Activated CD8-positive, alpha-beta memory T cell treated with anti-CD3 and anti-CD28 coated beads, Interleukin-2, amount 50 U/mL, for 48 hours (primary cell): Measurements from ENCODE around the gene TEX11.
"Not testable (repeated sequence)": the region's sequence is repeated elsewhere in the genome, so short reads cannot be mapped to it uniquely, and the experiment has no call there.

Source experiments
- DNase-seq: peaks from one replicate; pipeline ENCODE4 v3.0.0-alpha.2; 2020

The TEX11 gene

GRCh38 chrX:70577442-70577841, 331.1 kb downstream of the TEX11 start:
- no peak for DNase-seq

GRCh38 chrX:70569922-70570576, 338.5 kb downstream of the TEX11 start:
- not testable (repeated sequence) for DNase-seq

GRCh38 chrX:70554948-70555347, 353.6 kb downstream of the TEX11 start:
- no peak for DNase-seq

- no peak for DNase-seq
Measured at GRCh38 chrX:70554523-70554922, 354.0 kb downstream of the TEX11 start.

GRCh38 chrX:70554081-70554480, 354.4 kb downstream of the TEX11 start:
- no peak for DNase-seq

GRCh38 chrX:70553516-70553915, 355.0 kb downstream of the TEX11 start:
- no peak for DNase-seq

- no peak for DNase-seq
Measured at GRCh38 chrX:70552130-70552704, 356.3 kb downstream of the TEX11 start.

- DNase-seq = no peak
Measured at GRCh38 chrX:70549429-70549828, 359.1 kb downstream of the TEX11 start.

GRCh38 chrX:70535198-70535597, 373.3 kb downstream of the TEX11 start:
- DNase-seq = no peak

GRCh38 chrX:70527610-70528345, 380.7 kb downstream of the TEX11 start:
- no peak for DNase-seq

- DNase-seq = no peak
Measured at GRCh38 chrX:70527053-70527452, 381.5 kb downstream of the TEX11 start.

- DNase-seq = no peak
Measured at GRCh38 chrX:70525733-70526132, 382.8 kb downstream of the TEX11 start.

- not testable (repeated sequence) for DNase-seq
Measured at GRCh38 chrX:70515692-70516091, 392.8 kb downstream of the TEX11 start.

- DNase-seq = not testable (repeated sequence)
Measured at GRCh38 chrX:70515270-70515669, 393.2 kb downstream of the TEX11 start.

GRCh38 chrX:70509078-70509477, 399.4 kb downstream of the TEX11 start:
- DNase-seq = no peak

GRCh38 chrX:70508296-70508911, 400.1 kb downstream of the TEX11 start:
- no peak for DNase-seq

GRCh38 chrX:70505451-70505841, 403.1 kb downstream of the TEX11 start:
- no peak for DNase-seq

- DNase-seq = peak; percentile 52
Measured at GRCh38 chrX:70504772-70505450, 403.6 kb downstream of the TEX11 start.

- no peak for DNase-seq
Measured at GRCh38 chrX:70500826-70501225, 407.7 kb downstream of the TEX11 start.

- no peak for DNase-seq
Measured at GRCh38 chrX:70498129-70498528, 410.4 kb downstream of the TEX11 start.

GRCh38 chrX:70497026-70497425, 411.5 kb downstream of the TEX11 start:
- no peak for DNase-seq

GRCh38 chrX:70496491-70496890, 412.0 kb downstream of the TEX11 start:
- DNase-seq = no peak

- no peak for DNase-seq
Measured at GRCh38 chrX:70494441-70494840, 414.1 kb downstream of the TEX11 start.
